Activated CD8-positive, alpha-beta T cell treated with anti-CD3 and anti-CD28 coated beads for 36 hours (primary cell): ENCODE measurements around the gene GLRX3. TPM values are rescaled to one million over a fixed set of nuclear protein-coding genes. Genes with fewer than 3 reads are reported as not detected.

ENCODE experiments used
- ATAC-seq: fragments of 200-7000 bp; cut with Tn5 transposase; one replicate; pipeline ENCODE4 v1.10.0; 2021; ENCODE audit warnings: mild to moderate bottlenecking, moderate library complexity
- CTCF ChIA-PET: fragments of 350-600 bp; sonication (Branson Sonifier 250); formaldehyde crosslinking; loops from one replicate; lab custom pipeline; 2021; ENCODE audit warnings: antibody characterized with exemption; lab: Charles Lee
- POLR2A ChIA-PET: fragments of 350-600 bp; sonication (Branson Sonifier 250); formaldehyde crosslinking; loops from one replicate; lab custom pipeline; 2021; ENCODE audit warnings: antibody characterized with exemption; lab: Charles Lee
- DNase-seq: peaks from one replicate; pipeline ENCODE4 v3.0.0-alpha.2; 2020
- H3K27ac Mint-ChIP-seq: one replicate; pipeline ENCODE4 v1.8.0; 2021; ENCODE audit warnings: mild to moderate bottlenecking, mixed read lengths
- H3K27me3 Mint-ChIP-seq: one replicate; pipeline ENCODE4 v1.8.0; 2021; ENCODE audit warnings: mixed read lengths
- H3K36me3 Mint-ChIP-seq: one replicate; pipeline ENCODE4 v1.8.0; 2021; ENCODE audit warnings: low read depth, mixed read lengths
- H3K4me1 Mint-ChIP-seq: one replicate; pipeline ENCODE4 v1.8.0; 2021; ENCODE audit warnings: low read depth, mixed read lengths
- H3K4me3 Mint-ChIP-seq: one replicate; pipeline ENCODE4 v1.8.0; 2021; ENCODE audit warnings: mild to moderate bottlenecking, moderate library complexity, mixed read lengths
- H3K9me3 Mint-ChIP-seq: one replicate; pipeline ENCODE4 v1.8.0; 2021; ENCODE audit warnings: mixed read lengths
- intact Hi-C: fragments of 100-400 bp; cut with micrococcal nuclease; formaldehyde crosslinking; loops from one replicate; pipeline ENCODE4 v1.10.0; 2022
- total RNA-seq, 2 experiments: library from RNA; stranded (reverse); gene quantifications; one replicate each; pipeline ENCODE4 v1.2.3, GENCODE V29; 2021
- TF ChIP-seq, protein P1 (sequence below): fragments of 200-600 bp; IDR thresholded peaks from one replicate; pipeline ENCODE4 v1.8.0; 2022; ENCODE audit warnings: antibody characterized with exemption, mild to moderate bottlenecking

GLRX3 gene
- total RNA-seq, 2 experiments from 2014 or later = 109 to 121 TPM

DNA sequence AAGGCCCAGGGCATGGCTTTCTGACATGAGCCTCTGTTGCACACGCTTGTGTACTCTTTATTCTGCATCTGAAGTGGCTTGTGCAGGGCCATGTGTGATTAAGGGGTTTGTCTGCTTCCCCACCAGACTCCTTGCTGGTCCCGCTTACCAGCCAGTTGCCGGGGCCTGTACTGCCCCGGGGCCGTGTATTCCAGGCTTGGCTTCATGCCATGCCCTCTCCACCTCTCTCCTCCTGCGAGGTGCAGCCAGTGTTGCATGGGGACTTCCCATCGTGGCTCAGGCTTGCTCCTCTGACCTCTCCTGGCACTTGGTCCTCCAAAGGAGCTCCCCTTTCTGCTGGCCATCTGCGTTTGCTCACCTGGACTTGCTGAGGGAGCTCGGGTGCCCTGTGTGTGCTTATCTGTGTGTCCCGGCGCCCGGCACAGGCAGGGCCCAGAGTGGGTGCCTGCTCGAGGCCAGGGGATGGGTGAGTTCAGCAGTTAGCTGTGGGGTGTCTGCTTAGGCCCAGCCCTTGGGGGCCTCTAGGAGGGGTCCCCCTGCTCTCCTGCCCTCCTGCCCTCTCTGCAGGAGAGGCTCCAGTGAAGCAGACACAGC lies 14.6 kb upstream of the GLRX3 start:
- Mint-ChIP-seq H3K36me3 (no peaks in the 10 kb centered on the region), H3K9me3 (peaks cover 6% of the 10 kb centered on the region), H3K4me3 (no peak overlapping the region), H3K27ac (no peak overlapping the region), H3K4me1 (no peaks in the 10 kb centered on the region), H3K27me3 (peaks cover 9% of the 10 kb centered on the region)
- intact Hi-C loops = loop anchor here (10.0 kb wide), 1 partner anchor 237 kb away; no protein-coding TSS in a partner anchor
- ChIA-PET POLR2A (interaction anchor here (0.6 to 4.6 kb wide), 2 partner anchors 11 to 136 kb away, joined by 3 to 25 read pairs; partner anchors contain the start of gene C10orf143), CTCF (interaction anchor here (0.9 to 1.2 kb wide), 2 partner anchors 10 to 19 kb away, joined by 3 read pairs; no protein-coding TSS in a partner anchor)
- no peak for ATAC-seq
- DNase-seq = no peak
- TF ChIP-seq, protein P1, sequence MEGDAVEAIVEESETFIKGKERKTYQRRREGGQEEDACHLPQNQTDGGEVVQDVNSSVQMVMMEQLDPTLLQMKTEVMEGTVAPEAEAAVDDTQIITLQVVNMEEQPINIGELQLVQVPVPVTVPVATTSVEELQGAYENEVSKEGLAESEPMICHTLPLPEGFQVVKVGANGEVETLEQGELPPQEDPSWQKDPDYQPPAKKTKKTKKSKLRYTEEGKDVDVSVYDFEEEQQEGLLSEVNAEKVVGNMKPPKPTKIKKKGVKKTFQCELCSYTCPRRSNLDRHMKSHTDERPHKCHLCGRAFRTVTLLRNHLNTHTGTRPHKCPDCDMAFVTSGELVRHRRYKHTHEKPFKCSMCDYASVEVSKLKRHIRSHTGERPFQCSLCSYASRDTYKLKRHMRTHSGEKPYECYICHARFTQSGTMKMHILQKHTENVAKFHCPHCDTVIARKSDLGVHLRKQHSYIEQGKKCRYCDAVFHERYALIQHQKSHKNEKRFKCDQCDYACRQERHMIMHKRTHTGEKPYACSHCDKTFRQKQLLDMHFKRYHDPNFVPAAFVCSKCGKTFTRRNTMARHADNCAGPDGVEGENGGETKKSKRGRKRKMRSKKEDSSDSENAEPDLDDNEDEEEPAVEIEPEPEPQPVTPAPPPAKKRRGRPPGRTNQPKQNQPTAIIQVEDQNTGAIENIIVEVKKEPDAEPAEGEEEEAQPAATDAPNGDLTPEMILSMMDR = no peak

DNA sequence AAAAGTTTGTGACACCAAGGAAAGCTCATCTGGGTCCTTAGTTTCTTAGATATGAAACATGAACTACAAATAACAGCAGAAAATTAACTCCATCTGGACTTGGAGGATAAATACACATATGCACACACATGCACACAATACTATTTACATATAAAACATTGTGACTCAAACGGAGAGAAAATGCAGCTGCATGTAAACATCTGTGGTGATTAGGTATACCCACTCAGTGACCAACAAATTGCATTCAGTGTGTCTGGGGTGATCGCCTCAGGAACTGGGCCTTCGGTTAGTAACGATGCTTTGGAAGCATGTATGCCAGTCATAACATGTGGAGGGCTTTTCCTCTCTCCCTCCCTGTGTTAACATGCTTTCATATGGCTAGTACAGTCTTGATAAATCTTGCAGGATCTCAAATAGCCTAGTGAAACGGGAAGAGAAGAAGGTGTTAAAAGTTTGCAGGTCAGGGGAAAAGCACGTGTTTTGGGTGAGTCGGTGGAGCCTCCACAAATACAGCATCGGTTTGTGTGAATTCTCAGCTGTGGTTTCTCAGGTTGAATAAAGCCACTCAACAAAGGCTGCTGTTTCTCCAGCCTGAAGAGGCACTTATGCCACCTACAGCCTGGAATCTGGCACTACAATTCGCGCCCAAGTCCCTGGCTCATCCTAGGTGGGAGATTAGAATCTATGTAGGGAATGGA lies 8.7 kb upstream of the GLRX3 start:
- peaks cover 24% of the 10 kb centered on the region for H3K27me3 Mint-ChIP-seq
- peak; percentile 71 for DNase-seq
- no peaks in the 10 kb centered on the region for H3K9me3 Mint-ChIP-seq
- peak; percentile 94 for ATAC-seq
- ChIA-PET CTCF (interaction anchor here (0.7 to 3.1 kb wide), 28 partner anchors 9 to 274 kb away, joined by 3 to 44 read pairs (median 4); partner anchors contain the start of genes C10orf143 and GLRX3), POLR2A (interaction anchor here (0.6 to 2.0 kb wide), 4 partner anchors 9 to 108 kb away, joined by 3 to 10 read pairs (median 6); partner anchors contain the start of genes C10orf143 and GLRX3)
- no peak overlapping the region for H3K27ac Mint-ChIP-seq
- H3K4me1 Mint-ChIP-seq = peaks cover 7% of the 10 kb centered on the region
- H3K4me3 Mint-ChIP-seq = no peak overlapping the region
- intact Hi-C loops = loop anchor here (5.0 to 10.0 kb wide), 2 partner anchors 155 to 243 kb away; no protein-coding TSS in a partner anchor
- H3K36me3 Mint-ChIP-seq = no peaks in the 10 kb centered on the region
- TF ChIP-seq, protein P1 = peak; percentile 76

DNA sequence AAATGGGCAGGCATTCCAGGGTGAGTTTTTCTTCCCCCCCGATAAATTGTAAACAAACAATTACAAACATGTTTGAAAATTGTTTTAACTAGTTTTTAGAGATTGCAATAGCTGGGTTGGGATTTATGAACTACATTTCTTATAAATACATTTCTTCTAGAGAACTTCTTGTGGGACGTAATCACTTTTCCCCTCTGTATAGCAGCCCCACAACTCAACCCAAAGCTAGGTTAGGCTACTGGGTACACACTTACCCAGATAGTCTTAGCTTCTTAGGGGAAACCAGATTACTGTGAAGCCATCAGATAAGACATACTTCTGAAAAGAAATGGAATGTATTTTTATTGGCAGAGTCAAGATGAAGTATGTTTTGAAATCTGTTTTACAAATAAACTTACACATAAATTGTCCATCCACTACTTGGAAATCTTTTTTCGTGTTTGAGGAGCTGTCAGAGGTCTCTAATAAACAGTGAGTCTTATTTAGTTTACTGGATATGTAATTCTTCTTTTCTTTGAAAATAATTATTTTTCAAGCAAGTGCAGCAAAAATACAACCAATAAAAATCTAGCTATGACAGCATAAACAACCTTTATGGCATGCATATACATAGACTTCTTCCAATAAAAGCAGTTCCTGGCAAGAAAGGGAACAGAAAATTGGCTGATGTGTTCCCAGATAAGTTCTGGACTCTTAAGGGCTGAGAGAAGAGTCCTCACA lies 8.0 kb upstream of the GLRX3 start:
- ChIA-PET POLR2A (interaction anchor here (0.6 to 2.0 kb wide), 3 partner anchors 9 to 17 kb away, joined by 3 to 10 read pairs (median 9); partner anchors contain the start of genes C10orf143 and GLRX3), CTCF (interaction anchor here (0.7 to 3.1 kb wide), 28 partner anchors 9 to 275 kb away, joined by 3 to 44 read pairs (median 4); partner anchors contain the start of genes C10orf143 and GLRX3)
- ATAC-seq = no peak
- Mint-ChIP-seq H3K9me3 (no peaks in the 10 kb centered on the region), H3K36me3 (no peaks in the 10 kb centered on the region), H3K27me3 (peaks cover 24% of the 10 kb centered on the region), H3K27ac (no peak overlapping the region), H3K4me3 (no peak overlapping the region), H3K4me1 (peaks cover 7% of the 10 kb centered on the region)
- intact Hi-C loops = loop anchor here (5.0 to 10.0 kb wide), 2 partner anchors 156 to 243 kb away; no protein-coding TSS in a partner anchor
- DNase-seq = no peak
- TF ChIP-seq, protein P1 = no peak

DNA sequence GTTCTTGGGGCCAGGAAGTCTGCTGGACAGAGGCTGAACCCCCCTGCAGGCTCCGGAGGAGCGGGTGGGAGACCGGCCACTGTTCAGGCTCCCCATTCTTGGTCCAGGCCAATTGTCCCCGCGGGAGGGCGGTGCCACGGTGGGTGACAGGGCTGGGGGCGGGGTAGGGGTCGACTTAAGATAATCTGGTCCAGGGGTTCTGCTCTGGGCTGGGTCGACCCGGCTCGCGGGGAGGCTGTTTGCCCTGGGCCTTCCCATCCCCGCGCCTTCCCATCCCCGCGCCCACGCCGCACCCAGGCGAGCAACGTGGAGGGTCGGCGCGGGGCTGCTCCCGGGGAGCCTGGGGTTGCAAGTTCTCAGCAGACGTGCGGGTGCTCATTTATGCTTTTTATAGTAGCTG lies 7.3 kb upstream of the GLRX3 start:
- Mint-ChIP-seq H3K9me3 (no peaks in the 10 kb centered on the region), H3K4me3 (no peak overlapping the region), H3K36me3 (no peaks in the 10 kb centered on the region), H3K27me3 (peaks cover 26% of the 10 kb centered on the region), H3K4me1 (peaks cover 7% of the 10 kb centered on the region), H3K27ac (no peak overlapping the region)
- DNase-seq = no peak
- POLR2A ChIA-PET = no interaction called here
- TF ChIP-seq, protein P1 = no peak
- intact Hi-C loops = loop anchor here (5.0 to 10.0 kb wide), 2 partner anchors 157 to 244 kb away; no protein-coding TSS in a partner anchor
- ATAC-seq = no peak
- CTCF ChIA-PET = interaction anchor here (0.8 to 3.1 kb wide), 11 partner anchors 10 to 275 kb away, joined by 3 to 44 read pairs (median 6); partner anchors contain the start of gene C10orf143
